ENCODE data around the gene CELF1.
"Not testable (repeated sequence)": the region's sequence is repeated elsewhere in the genome, so short reads cannot be mapped to it uniquely, and the experiment has no call there.

CELF1 gene

GRCh38 chr11:47573321-47573720, 20.4 kb upstream of the CELF1 start:
- no peak for DNase-seq (ENCODE audit: low read depth)

- DNase-seq (ENCODE audit: low read depth), result no peak
Measured at GRCh38 chr11:47572715-47573255, 19.9 kb upstream of the CELF1 start.

GRCh38 chr11:47571895-47572294, 19.0 kb upstream of the CELF1 start:
- DNase-seq (ENCODE audit: low read depth), result no peak

GRCh38 chr11:47571357-47571729, 18.4 kb upstream of the CELF1 start:
- no peak for DNase-seq (ENCODE audit: low read depth)

- no peak for DNase-seq (ENCODE audit: low read depth)
Measured at GRCh38 chr11:47570651-47571356, 17.9 kb upstream of the CELF1 start.

- no peak for DNase-seq (ENCODE audit: low read depth)
Measured at GRCh38 chr11:47569646-47570045, 16.7 kb upstream of the CELF1 start.

- DNase-seq (ENCODE audit: low read depth), result no peak
Measured at GRCh38 chr11:47566149-47566698, 13.3 kb upstream of the CELF1 start.

GRCh38 chr11:47565340-47566148, 12.6 kb upstream of the CELF1 start, which contains the start of gene PTPMT1:
Gene PTPMT1 (plus strand): TSS chr11:47565599. CDS start chr11:47565623, 24 bp downstream.
- DNase-seq (ENCODE audit: low read depth), result peak; percentile 76

GRCh38 chr11:47564933-47565339, 12.0 kb upstream of the CELF1 start:
- DNase-seq (ENCODE audit: low read depth), result no peak

- DNase-seq (ENCODE audit: low read depth), result not testable (repeated sequence)
Measured at GRCh38 chr11:47564366-47564765, 11.4 kb upstream of the CELF1 start.

GRCh38 chr11:47562393-47562792, 9.5 kb upstream of the CELF1 start:
- not testable (repeated sequence) for DNase-seq (ENCODE audit: low read depth)

GRCh38 chr11:47560426-47560825, 7.5 kb upstream of the CELF1 start:
- DNase-seq (ENCODE audit: low read depth), result no peak

GRCh38 chr11:47558695-47559094, 5.8 kb upstream of the CELF1 start:
- DNase-seq (ENCODE audit: low read depth), result no peak

- DNase-seq (ENCODE audit: low read depth), result not testable (repeated sequence)
Measured at GRCh38 chr11:47557004-47557403, 4.1 kb upstream of the CELF1 start.

GRCh38 chr11:47553406-47553743, 443 bp upstream of the CELF1 start:
- no peak for DNase-seq (ENCODE audit: low read depth)

- no peak for DNase-seq (ENCODE audit: low read depth)
Measured at GRCh38 chr11:47552056-47552565, 821 bp downstream of the CELF1 start.

- no peak for DNase-seq (ENCODE audit: low read depth)
Measured at GRCh38 chr11:47551086-47551485, 1.8 kb downstream of the CELF1 start.

- no peak for DNase-seq (ENCODE audit: low read depth)
Measured at GRCh38 chr11:47550288-47551047, 2.5 kb downstream of the CELF1 start.

GRCh38 chr11:47546274-47546673, 6.7 kb downstream of the CELF1 start:
- not testable (repeated sequence) for DNase-seq (ENCODE audit: low read depth)

- DNase-seq (ENCODE audit: low read depth), result no peak
Measured at GRCh38 chr11:47545298-47545697, 7.6 kb downstream of the CELF1 start.

GRCh38 chr11:47541070-47541469, 11.9 kb downstream of the CELF1 start:
- DNase-seq (ENCODE audit: low read depth), result no peak

- DNase-seq (ENCODE audit: low read depth), result no peak
Measured at GRCh38 chr11:47539681-47540039, 13.3 kb downstream of the CELF1 start.

Measured in activated T-cell treated with anti-CD3 and anti-CD28 coated beads for 48 hours (primary cell).